Measurements from ENCODE around the gene VPS26B.
"Not testable (repeated sequence)": the region's sequence is repeated elsewhere in the genome, so short reads cannot be mapped to it uniquely, and the experiment has no call there.

The VPS26B gene

GRCh38 chr11:134273317-134273712 is 48.8 kb downstream of the VPS26B start:
- TF ChIP-seq POLR2A (IDR thresholded peaks at IDR 0.05; ENCODE audit: low read depth, low read length) = no peak
- no peak for FAIRE-seq
- no peak for DNase-seq (ENCODE audit: insufficient read length, low spot score)

DNA sequence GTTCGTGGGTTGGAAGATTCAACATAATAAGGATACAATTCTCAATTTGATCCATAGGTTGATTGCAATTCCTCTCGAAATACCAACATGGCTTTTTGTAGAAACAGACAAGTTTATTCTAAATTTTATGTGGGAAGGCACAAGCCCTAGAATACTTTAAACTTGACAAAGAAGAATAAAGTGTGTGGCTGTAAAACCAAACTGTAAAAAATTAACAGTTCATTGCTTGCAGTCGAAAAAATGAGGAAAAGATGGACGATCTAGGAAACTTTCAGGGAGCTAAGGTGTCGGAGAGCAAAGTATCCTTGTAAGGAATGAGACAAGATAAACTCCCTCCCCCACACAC is 50.7 kb downstream of the VPS26B start:
- FAIRE-seq = no peak
- no peak for DNase-seq (ENCODE audit: insufficient read length, low spot score)
- TF ChIP-seq POLR2A (IDR thresholded peaks at IDR 0.05; ENCODE audit: low read depth, low read length) = no peak

- TF ChIP-seq POLR2A (IDR thresholded peaks at IDR 0.05; ENCODE audit: low read depth, low read length) = no peak
- DNase-seq (ENCODE audit: insufficient read length, low spot score) (no peak), FAIRE-seq (no peak)
These were observed 51.3 kb downstream of the VPS26B start, which contains the start of gene GLB1L3 for GRCh38 chr11:134275534-134276395. GLB1L3 (plus strand) TSS chr11:134276379; CDS start chr11:134276741, 362 bp downstream.

- FAIRE-seq (no peak), DNase-seq (ENCODE audit: insufficient read length, low spot score) (no peak)
- no peak for TF ChIP-seq POLR2A (IDR thresholded peaks at IDR 0.05; ENCODE audit: low read depth, low read length)
These were observed 52.1 kb downstream of the VPS26B start for GRCh38 chr11:134276396-134277182.

GRCh38 chr11:134277183-134278001 is 52.9 kb downstream of the VPS26B start:
- FAIRE-seq = no peak
- no peak for DNase-seq (ENCODE audit: insufficient read length, low spot score)
- TF ChIP-seq POLR2A (IDR thresholded peaks at IDR 0.05; ENCODE audit: low read depth, low read length) = no peak

DNA sequence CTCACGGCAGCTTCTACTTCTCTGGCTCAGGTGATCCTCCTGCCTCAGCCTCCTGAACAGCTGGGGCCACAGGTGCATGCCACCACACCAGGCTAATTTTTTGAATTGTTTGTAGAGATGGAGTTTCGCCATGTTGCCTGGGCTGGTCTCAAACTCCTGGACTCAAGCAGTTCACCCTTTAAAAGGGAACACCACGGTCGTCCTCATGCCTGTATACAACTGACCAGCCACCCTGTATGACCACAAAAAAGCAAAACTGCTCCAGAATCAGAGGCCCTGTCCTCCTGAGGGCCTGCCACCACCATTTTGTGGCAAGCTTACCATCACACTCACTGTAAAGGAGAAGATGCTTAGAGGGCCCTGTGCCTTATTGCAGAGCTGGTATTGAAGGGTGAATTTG is 53.9 kb downstream of the VPS26B start:
- TF ChIP-seq POLR2A (IDR thresholded peaks at IDR 0.05; ENCODE audit: low read depth, low read length) = no peak
- no peak for FAIRE-seq

DNA sequence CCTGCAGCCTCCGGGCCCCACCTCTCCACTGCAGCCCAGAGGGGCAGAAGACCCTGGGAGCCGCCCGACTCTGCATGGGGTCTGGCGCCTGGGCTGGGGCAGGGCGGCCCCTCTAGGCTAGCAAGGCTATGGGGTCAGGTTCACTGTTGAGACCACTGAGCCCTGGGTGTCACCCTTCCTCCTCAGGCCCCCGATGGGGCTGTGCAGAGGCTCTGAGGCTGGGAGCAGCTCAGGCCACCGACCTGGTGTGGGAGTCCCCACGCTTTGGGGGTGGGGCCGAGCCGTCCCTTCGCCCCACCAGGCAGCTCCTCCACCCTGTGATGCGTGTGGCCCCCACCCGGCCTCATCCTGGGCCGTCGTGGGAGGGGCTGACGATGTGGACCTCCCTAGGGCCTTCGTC is 57.2 kb downstream of the VPS26B start:
- DNase-seq (ENCODE audit: insufficient read length, low spot score); FAIRE-seq: not testable (repeated sequence)

More for the DNA sequence above, 53.9 kb downstream of the VPS26B start:
- no peak for DNase-seq (ENCODE audit: insufficient read length, low spot score)

DNA sequence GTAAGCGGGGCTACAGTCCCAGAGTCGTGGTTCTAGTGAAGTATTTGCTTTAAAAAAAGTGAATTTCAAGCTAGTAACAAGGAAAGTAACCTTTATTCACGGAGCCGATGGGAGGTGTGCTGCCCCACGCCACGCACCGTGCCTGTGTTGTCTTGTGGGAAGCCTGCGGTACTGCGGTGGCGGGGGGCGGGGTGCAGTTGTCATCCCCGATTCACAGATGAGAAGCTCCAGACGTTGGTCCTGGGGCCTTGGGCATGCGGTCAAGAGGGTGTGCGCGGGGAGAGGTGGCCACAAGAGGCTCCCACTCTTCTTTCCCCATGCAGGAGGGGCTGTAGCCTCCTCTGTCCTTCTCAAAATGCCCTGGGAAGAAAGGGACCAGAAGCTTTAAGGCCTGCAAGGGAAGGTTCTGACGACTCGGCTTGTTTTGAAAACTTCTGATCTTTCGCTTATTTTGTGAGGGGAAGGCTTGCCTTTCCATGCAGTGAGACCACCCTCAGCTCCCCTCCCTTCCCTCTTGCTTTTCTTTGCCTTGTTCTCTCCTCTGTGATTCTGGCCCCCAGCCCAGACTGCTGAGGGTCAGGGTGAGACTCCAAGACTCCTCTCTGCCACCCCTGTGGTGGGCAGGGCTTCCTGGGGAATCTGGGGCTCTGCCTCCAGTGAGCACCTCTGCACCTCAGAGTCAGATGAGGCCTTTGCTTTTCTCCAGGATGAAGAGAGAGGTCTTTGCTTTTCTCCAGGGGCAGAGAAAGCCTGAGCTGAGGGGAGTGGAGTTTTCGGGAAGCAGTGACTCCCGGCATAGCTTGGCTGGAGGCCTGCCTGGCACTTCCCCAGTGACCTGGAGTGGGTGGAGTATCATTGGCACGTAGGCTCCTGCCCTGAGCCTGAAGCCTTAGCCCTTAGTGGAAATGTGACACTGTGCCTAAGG is 57.9 kb downstream of the VPS26B start:
- no peak for TF ChIP-seq POLR2A (IDR thresholded peaks at IDR 0.05; ENCODE audit: low read depth, low read length)
- no peak for FAIRE-seq
- DNase-seq (ENCODE audit: insufficient read length, low spot score) = no peak

- FAIRE-seq (no peak), DNase-seq (ENCODE audit: insufficient read length, low spot score) (no peak)
- no peak for TF ChIP-seq POLR2A (IDR thresholded peaks at IDR 0.05; ENCODE audit: low read depth, low read length)
These were observed 59.2 kb downstream of the VPS26B start for GRCh38 chr11:134283461-134284230.

DNA sequence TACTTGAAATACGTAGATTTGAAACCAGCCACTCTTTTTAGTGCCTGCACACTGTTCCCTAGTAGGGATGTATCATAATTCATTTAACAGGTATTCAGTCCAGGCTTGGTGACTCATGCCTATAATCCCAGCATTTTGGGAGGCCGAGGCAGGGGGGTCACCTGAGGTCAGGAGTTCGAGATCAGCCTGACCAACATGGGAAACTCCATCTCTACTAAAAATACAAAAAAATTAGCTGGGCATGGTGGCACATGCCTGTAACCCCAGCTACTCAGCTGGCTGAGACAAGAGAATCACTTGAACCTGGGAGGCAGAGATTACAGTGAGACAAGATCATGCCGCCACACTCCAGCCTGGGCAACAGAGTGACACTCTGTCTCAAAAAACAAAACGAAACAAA is 59.9 kb downstream of the VPS26B start:
- not testable (repeated sequence) for DNase-seq (ENCODE audit: insufficient read length, low spot score); FAIRE-seq

DNA sequence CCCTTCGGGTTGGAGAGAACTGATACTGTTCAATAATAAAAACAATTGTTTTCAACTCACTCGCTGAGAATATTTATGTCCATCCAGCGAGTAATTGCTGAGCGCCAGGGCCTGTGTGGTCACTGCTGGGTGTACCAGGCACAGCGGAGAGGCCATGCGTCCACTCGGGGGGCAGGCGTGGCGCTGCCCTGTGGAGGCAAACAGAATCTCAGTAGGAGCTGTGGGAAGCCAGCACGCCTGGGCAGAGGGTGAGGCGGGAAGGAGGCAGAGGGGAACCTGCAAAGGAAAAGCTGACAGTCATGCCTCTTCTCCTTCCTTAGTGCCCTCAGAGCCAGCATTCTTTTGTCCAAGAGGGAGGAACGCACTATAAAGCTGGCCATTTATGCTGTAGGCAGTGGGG is 63.1 kb downstream of the VPS26B start:
- no peak for FAIRE-seq

GRCh38 chr11:134288486-134288885 is 64.0 kb downstream of the VPS26B start:
- TF ChIP-seq POLR2A (IDR thresholded peaks at IDR 0.05; ENCODE audit: low read depth, low read length) = no peak
- DNase-seq (ENCODE audit: insufficient read length, low spot score) (no peak), FAIRE-seq (no peak)

More for the DNA sequence above, 63.1 kb downstream of the VPS26B start:
- no peak for TF ChIP-seq POLR2A (IDR thresholded peaks at IDR 0.05; ENCODE audit: low read depth, low read length)
- no peak for DNase-seq (ENCODE audit: insufficient read length, low spot score)

Data from H54 (cell line).